ENCODE data around the gene PPT2.
"Not testable (repeated sequence)": the region's sequence is repeated elsewhere in the genome, so short reads cannot be mapped to it uniquely, and the experiment has no call there.

PPT2 gene

DNA sequence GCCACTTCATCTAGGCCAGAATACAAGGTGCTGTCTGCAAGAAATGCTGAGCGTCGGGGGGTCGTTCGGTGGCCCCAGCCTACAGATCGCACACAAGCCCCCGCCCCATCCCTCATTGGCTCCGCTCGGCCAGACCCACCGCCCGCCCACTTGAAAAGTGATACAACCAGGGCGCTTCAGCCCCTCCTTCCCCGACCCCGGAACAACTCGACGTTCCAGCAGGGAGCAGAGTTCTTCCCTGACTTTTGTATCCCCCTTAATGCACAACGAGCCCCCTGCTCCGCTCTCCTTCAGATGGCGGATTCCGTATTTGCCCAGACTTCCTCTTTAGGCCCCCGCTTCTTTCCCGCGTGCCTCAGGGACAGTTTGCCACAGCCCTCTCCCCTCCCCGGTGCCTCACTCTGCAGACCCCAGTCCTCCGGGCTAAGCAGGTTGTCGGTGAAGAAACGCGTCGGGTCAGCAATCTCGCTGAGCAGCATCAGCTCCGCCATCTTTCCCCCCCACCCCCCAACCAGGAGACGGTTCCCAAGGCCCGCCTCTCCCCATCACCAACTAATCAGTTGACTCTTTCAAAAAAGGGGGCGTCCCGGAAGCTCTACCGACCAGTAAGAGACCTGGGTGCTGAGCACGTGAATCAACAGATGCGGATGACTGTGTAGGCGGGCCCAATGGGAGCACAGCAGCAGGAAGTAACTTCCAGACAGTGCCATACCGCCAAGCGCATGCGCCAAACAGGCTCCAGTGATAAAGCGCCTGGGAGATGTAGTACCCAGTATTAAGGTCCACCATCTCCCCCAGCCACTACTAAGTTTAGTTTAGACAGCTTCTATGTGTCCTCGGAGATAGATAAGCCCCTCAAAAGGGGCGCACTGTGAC is 26.0 kb upstream of the PPT2 start, which contains the start of gene ATF6B:
Gene ATF6B (minus strand): TSS at position 530 of the 876 bp plus-strand sequence. CDS start 39 bp downstream, at position 491.
- peak; percentile 98 to 99 for DNase-seq (ENCODE audit: low read depth in 2 of 2)

DNA sequence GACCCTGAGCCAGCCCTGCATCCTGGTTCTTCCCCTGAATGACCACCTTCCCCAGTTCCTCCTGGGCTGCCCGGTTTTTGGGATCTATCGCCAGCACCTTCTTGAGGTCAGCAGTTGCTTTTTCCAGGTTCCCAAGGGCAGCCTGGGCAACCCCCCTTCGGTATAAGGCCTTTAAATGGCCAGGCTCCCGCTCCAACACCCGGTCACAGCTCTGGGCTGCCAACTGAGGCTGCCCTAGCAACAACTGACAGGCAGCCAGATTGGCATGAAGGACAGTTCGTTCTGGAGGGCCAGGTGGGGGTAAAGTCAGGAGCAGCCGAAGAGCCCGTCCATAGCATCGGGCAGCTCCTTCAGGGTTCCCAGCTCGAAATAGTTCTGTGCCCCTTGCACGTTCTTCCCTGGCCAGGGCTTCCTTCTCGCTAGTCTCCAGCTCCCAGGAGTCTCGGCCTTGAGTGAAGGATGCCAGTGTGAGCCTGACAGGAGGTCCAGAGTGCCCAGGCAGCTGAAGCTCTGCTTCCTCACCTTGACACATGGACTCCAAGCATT is 25.1 kb upstream of the PPT2 start:
- no peak for DNase-seq (ENCODE audit: low read depth in 2 of 2)

DNA sequence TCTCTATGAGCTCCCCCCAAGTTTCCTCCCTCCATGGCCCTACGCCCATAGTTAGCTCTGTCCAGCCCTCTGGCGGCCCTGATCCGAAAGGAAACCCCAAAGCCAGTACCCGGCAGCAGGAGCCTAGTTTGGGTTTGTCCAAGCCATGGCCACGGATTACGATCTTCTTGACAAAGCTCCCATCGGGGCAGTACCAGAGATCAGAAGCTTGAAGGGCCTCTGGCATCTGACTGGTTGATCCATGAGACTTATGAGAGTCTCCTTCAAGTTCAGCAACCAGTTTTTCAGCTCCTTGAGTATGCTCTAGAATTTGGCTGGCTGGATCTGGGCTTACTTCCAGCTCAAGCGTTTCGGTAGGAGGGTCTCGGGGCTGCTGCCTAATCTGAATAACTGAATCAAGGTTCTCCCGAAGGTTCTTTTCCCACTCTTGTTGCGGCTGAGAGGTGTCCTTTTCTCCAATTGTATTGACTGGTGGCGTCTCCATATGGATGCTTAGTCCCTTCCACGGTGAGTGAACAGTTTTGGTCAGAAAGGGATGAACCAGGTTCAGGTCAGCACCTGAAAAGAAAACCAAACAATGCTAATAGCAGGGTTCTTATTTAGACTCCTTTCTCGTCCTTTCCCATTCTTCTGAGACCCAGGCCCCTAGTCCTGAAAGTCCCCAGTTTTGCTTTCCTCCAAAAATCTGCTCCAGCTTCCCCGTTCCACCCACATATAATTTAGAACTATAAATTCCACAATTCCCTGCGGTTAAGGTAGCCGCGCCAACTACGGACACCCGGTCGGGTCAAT is 24.4 kb upstream of the PPT2 start:
- no peak for DNase-seq (ENCODE audit: low read depth in 2 of 2)

DNA sequence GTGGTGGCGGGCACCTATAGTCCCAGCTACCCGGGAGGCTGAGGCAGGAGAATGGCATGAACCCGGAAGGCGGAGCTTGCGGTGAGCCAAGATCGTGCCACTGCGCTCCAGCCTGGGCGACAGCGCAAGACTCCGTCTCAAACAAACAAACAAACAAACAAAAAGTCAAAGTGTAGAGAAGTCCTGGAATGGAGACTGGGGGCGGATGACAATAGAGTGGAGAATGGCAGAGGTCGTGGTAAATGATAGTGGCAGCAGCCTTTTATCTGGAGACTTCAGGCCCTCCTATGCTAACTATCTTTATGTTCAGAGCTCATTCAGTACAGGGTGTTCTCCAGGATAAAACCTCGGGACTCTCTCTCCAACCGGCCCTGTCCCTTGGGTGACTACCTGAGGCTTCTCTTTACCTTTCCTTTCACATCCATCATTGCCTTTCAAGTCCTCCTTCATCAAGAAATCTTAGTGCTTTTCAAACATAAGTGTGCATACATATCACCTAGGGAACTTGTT is 22.4 kb upstream of the PPT2 start:
- DNase-seq (ENCODE audit: low read depth in 2 of 2), result no peak

DNA sequence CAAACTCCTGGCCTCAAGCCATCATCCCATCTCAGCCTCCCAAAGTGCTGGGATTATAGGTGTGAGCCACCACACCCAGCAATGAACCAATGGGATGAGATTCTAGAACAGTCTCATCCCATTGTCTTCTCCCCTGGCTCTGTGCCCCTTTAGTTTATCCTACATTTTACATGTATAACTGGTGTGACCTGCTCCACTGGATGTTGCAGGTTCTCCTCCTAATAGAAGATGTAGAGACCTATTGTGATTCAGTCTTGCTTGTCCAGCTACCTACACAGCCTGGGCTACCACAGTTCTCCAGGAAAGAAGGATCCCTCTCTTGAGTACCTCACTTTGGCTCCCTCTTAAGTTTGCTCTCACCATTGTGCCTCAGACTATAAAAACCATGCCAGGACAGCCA is 21.8 kb upstream of the PPT2 start:
- no peak for DNase-seq (ENCODE audit: low read depth in 2 of 2)

DNA sequence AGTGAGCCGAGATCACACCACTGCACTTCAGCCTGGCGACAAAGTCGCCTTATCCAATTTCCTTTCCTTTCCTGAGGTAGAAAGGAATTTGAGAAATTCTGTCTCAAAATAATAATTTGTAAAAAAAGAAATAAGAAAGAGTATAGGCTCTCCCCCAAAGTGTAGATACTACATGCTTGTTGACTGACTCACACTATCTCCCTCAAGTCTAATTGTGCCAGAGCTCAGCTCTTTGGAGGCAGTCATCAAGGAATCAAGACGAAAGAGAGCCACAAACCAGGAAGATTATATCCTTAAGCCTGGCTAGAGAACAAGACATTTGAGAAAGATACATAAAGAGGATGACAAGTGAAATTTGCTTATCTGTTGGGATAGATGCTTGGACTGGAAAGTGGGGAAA is 20.2 kb upstream of the PPT2 start:
- DNase-seq (ENCODE audit: low read depth in 2 of 2), result no peak

DNA sequence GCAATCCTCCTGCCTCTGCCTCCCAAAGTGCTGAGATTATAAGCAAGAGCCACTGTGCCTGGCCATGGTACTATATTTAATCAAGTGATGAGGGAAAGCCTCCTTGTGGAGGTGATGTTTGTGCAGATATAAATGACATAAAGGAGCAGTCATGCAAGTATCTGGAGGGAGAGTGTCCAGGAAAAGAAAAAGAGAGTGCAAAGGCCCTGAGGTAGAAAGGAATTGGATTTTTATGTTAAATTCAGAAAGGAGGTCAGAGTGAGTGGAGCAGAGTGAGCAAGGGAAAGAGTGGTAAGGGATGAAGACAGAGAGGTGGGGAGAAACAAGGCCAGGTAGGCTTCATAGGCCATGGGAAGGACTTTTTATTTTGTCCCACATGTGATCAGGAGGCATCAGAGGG is 16.5 kb upstream of the PPT2 start:
- DNase-seq (ENCODE audit: low read depth in 2 of 2), result no peak

DNA sequence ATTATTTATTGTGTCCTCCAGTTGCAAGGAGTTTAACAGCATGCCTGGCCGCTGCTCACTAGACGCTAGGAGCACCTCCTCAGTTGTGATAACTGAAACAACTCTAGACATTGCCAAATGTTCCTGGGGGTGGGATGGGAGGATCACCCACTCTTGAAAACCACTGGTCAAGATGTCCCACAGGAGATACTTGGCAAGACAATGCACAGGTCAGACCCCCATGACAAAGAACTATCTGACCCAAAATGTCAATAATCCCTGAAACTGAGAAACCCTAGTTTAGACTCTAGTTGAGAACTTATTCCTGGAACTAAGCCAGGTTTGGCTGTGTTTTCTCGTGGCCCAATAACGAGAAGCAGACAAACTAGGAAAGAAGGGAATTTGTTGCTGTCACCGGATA is 14.4 kb upstream of the PPT2 start:
- no peak for DNase-seq (ENCODE audit: low read depth in 2 of 2)

DNA sequence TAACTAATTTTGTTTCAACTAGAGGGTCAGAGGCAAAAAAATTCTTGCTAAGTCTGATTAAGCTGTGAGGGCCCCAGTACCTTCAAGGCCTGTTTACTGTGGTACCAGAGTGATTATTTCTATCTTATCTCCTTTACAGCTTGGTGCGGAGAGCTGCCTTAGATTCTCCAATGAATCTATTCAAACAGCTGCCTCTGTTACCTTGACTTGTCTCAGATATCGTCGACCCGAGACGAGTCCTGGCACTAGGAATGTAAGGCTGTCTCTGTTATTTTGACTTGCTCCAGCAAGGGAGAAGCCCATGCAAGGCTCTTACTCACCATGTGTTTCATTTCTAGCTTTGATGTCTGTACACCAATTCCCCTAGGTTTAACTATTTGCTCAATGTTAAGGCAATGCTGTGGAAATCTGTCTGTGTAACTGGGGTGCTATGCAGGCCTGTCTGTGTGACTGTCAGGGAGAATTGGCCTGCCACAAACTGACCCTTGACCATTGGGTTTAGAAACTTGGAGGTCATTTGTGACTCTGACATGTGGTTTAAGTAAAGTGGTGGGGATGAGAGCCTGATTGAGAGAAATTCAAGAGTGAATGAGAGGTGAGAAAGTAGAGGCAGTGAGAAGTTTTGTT is 13.4 kb upstream of the PPT2 start:
- no peak for DNase-seq (ENCODE audit: low read depth in 2 of 2)

DNA sequence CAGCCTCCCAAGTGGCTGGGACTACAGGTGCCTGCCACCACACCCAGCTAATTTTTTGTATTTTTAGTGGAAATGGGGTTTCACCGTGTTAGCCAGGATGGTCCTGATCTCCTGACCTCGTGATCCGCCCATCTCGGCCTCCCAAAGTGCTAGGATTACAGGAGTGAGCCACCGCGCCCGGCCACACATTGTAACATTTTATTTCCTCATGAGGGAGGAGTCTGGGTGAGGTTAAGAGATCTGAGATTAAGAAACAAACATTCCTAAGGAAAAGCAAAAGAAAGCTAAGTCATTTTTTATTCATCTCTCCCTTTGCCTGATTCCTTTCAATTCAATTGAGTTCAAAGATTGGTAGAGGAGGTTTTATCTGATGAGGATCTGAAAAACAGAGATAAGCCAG is 9.7 kb upstream of the PPT2 start:
- not testable (repeated sequence) for DNase-seq (ENCODE audit: low read depth in 2 of 2)

DNA sequence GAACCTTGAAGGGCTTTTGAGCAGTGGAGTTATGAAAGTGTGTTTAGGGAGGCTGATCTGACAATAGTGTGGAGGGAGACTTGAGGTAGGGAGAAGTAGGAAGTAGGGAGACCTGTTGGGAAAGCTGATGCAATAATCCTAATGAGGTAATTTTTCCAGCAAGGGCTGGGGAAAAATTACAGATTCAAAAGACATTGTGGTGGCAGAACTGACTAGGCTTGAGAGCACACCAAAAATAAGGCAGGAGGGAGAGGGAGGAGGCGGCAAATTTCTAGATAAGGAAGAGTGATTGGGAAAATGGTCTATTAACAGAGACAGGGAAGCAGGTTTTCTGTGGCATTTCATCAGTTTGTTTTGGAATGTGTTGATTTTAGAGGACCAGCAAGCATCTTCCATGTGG is 7.7 kb upstream of the PPT2 start:
- DNase-seq (ENCODE audit: low read depth in 2 of 2), result no peak

DNA sequence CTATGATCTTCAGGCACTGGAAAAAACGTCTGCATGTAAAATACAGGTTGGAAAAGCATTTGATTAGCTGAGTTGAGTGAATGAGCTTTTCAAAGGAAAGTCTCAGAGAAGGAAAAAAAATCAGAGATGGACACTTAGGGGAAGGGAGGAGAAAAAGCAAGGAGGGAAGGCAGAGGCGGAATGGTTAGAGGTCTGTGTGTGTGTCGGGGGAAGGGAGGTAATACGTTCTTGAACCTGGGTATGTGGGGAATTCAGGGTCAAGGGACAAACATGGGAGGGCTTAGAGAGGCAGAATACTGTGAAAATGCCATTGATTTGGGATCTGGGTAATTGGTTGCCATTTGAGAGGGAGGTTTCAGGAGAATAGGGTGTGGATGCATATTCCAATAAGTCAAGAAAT is 7.3 kb upstream of the PPT2 start:
- no peak for DNase-seq (ENCODE audit: low read depth in 2 of 2)

DNA sequence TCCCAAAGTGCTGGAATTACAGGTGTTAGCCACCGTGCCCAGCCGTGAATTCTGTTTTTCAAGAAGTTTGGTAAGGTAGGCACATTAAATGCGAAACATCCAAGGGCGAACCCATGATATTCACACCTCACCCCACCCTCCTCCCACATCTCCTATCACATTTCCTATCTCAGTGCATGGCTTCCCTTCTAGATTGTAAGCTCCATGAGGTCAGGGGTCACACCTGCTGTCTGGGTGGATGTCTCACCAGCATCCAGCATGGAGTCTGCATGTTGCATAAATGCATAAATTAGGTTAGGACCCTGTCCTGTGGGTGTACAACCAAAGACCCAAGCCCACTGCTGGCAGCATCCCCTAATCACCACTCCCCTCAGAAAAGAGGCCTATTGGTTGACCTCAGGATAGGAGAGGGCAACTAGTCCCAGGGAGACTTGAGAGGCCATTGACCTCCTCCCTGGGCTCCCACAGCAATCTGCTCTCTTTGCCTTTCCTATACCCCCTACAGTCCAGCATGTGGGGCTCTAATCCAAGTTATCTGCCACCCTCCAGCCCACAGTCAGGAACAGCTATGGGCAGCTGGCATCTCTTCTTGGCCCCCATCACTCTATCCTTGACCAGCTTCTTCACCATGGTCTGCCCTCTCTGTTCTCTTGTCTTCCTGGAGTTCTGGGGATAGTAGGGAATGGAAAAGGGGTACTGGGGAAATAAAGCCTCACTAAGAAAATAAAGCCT is 6.4 kb upstream of the PPT2 start:
- DNase-seq (ENCODE audit: low read depth in 2 of 2), result no peak

DNA sequence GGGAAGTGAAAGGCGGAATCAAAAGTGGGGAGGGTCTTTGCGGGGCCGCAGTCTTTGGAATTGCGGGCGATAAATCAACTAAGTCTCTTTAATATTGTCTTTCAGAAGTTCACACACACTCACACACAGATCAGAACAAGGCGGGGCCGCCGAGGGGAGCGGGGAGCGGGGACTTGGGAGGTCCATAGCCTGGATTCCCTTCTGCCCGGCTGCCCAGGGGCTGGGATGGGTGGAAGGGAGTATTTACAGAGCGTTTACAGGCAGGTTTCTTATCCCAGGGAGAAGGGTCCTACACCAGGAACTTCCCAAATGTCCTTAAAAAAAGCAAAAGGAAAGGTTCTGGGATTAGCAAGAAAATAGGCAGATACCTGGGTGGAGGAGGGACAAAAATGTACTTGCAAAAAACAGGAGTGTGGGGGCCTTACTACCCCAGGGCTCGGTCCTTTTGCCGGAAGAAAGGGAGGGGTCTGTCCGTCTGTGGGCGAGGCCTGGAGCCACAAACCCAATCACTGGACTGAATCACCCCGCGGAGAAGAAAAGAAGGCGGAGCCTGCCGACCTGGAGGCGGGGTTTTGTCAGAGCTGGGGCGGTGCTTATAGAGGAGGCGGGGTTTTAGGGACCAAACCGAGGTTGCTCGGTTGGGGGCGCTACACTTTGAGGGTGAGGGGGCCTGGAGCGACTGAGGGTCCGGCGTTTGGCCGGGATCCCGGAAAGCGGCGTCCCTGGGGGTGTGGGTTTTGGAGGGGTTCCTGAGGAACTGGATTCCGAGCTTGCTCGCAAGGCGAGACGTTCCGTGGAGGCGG is 5.5 kb upstream of the PPT2 start:
- DNase-seq (ENCODE audit: low read depth in 2 of 2), result peak; percentile 35 to 45

DNA sequence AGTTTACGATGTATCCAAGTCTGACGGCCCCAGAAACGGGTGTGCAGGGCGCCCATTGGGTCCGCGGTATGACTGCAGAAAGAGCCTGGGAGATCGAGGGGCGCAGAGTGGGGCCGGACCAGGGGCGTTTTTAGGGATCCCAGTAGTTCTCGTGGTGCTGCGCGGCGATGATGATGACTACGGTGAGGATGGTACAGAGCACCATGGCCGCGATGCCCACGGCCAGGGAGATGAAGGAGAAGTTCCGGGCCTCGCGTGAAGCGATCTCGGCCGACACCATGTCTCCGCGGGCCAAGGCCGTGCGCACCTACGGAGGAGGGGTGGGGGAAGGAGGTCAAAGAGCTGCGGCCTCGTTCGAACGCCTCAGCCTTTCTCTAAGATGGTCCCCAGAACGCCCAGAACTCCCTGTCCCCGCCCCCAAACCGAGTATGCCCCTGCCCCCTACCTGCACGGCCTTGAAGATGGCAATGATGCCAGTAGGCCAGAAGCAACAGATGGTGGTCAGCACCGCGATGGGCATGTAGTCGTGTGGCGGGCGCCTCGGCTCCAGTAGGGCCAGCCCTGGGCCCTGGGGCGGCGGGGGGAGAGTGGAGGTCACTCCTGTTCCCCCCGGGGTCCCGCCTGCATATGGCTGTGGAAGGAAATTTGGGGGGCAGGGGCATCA is 4.7 kb upstream of the PPT2 start:
- DNase-seq (ENCODE audit: low read depth in 2 of 2), result no peak

DNA sequence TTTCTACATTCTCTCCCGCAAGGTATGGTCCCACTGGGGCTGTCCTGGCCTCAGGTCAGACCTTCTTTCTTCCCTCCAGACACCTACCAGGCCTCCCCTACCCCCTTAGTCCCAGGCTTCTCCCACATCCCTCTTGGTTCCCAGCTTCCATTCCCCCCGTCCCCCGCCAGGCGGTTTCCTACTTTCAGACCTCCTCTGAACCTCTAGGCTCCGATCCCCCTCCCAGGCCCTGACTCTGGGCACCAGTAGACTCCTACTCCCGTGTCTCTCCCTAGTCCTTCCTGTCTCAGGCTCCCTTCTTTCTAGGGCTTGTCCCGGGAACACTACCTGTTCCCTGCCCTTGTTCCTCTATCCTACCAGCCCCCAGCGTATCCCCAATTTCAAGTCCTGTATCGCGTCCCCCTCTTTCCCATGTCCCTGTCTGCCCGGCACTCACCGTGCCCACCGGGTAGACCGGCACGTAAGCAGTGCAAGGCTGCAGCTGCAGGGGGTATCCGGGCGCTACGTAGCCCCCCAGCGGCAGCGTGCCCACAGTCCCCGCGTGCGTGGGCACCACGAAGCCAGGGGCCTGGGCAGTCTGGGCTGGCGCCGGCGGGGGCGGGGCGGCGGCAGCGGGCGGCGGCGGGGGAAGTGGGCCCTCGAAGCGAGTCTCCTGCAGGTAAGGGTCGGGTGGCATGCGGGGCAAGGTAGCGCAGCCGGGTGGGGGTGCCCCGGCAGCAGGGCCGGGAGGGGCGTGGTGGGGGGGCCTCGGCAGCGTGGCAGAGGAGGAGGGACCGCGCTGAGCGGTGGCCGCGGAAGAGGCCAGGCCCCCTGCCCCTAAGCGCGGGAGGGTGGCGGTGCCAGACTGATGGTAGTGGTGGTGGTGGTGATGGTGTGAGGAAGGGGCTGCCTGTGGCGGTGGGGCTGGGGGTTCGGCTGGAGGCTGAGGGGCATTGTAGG is 3.7 kb upstream of the PPT2 start:
- no peak for DNase-seq (ENCODE audit: low read depth in 2 of 2)

DNA sequence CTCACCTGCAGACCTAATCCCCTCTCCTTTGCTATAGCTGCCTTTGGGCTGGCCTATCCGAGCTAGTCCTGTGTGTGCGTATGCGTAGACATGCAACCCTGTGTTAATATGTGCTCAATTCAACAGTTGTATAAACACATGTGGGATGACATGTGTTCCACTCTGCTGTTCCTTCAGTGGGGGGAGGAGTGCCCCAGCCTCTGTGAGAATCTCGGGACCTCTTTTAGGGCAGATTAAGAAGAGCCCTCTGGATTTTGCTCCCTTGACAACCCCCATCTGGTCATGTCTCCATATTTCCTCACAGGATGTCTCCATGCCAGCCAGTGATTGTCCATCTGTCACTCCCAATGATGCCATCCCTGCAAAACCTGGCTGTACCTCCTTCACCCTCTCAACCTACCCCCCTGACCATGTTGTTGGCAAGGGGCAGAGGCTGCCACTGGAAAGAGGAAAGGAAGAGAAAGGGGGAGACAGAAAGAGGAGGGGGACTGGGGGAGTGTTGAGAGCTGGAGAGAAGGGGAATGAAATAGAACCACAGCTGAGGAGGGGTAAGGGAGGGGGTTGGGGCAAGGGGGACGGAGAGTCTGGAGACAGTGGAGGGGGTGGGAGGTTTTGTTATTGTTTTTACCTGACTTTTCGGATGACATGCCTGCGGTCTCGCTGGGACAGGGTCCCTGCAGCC is 2.6 kb upstream of the PPT2 start:
- DNase-seq (ENCODE audit: low read depth in 2 of 2), result no peak
